Stimulated activated CD8-positive, alpha-beta memory T cell treated with anti-CD3 and anti-CD28 coated beads, Interleukin-15, amount 100 ng/mL, for 48 hours (primary cell): ENCODE data around the gene APOL3.
"Not testable (repeated sequence)": the region's sequence is repeated elsewhere in the genome, so short reads cannot be mapped to it uniquely, and the experiment has no call there.

Experiments
- DNase-seq, 2 donors: peaks; one replicate each; pipeline ENCODE4 v3.0.0-alpha.2; 2020; ENCODE audit warnings: low read depth in 2 of 2

APOL3 gene

GRCh38 chr22:36161793-36162126, 1.2 kb upstream of the APOL3 start:
- DNase-seq: not testable (repeated sequence)

DNA sequence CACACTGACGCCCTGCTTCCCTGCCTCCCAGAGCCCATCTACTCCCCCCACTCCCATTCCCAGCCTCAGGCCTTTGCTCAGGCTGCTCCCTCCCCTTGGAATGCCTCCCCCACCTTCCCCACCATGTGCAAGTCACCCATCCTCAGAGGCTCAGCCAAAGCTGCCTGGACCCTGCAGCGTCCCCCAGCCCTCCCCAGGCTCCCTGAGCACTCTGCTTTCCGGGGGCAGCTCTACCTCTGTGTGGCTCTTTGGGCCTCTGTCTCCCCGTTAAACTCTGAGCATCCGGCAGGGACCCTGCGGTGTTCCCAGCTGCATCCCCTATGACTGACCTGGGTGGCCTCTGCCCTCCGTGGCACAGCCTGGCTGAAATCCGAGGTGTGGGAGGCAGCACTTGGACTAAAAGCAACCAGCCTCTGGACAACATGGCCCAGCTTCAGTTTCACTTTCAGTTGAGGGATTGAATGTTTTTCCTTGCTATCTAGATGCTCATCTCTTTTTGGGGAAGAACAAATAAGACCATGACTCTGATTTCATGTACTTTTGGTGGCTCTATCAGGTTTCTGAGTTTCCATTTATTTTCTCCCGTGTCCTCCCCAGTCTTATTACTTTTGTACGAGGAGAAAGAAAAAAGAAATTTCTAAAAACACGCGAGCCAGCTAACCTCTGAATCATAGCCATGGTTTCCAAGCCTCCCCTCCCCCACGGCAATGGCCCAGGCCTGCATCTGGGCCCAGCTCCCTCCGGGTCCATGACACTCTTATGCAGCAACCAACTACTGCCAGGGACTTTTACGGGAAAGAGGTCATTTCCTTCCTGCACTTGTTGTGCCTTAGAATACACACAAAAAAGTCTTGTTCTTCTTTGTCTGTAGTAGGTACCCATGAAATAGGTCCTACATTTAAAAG, 3.8 kb downstream of the APOL3 start:
- peak; percentile 55 to 58 for DNase-seq

- DNase-seq: no peak
These were observed 4.4 kb downstream of the APOL3 start for GRCh38 chr22:36156119-36156514.

DNA sequence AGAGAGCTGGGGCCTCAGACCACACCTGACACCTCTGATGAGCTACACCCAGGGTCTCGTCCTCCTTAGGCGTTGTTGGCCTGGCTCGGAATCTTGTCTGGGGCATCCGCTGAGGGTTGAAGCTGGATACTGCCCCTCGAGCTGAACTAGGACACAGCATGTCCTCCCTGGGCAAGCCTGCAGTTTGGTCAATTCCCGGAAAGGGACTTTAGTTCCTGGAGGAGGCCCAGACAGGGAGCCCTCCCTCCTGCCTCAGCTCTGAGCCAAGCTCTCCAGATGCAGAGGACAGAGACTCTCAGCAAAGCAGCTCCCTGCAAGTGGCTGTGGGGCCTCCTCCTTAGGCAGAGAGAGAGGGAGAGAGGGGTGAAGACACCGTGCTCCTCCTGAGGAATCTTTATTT, 4.9 kb downstream of the APOL3 start:
- DNase-seq: no peak

- no peak for DNase-seq
These were observed 6.1 kb downstream of the APOL3 start for GRCh38 chr22:36154423-36154945.

- DNase-seq: no peak
These were observed 6.8 kb downstream of the APOL3 start for GRCh38 chr22:36153501-36154422.

DNA sequence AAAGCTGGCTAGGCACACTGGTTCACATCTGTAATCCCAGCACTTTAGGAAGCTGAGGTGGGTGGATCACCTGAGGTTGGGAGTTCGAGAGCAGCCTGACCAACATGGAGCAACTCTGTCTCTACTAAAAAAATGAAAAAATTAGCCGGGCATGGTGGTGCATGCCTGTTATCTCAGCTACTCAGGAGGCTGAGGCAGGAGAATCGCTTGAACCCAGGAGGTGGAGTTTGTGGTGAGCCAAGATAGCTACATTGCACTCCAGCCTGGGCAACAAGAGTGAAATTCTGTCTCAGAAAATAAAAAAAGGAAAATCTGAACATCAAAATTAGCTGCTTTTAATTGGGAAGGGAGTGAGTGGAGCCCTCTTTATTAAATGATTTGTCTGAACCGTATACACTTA, 7.7 kb downstream of the APOL3 start:
- not testable (repeated sequence) for DNase-seq

DNA sequence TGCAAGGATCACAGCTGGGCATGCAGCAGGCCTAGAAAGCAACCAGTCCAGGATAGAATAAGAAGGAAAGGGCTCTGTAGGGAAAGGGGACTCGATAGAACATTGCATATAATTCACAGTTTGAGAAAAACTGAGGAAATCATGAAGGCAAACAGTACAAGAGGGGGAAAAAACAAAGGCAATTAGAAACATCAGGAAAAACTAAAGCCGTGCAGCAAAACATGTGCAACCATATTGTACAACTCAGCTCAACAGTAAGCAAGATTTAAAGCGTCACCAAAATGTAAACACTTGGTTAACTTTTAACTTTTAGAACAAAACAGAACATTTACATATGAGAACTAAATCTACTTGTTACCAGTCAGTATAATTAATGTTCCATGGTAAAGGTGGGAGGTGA, 8.5 kb downstream of the APOL3 start:
- no peak for DNase-seq

- no peak for DNase-seq
These were observed 9.5 kb downstream of the APOL3 start for GRCh38 chr22:36151006-36151595.

- DNase-seq: no peak
These were observed 11.1 kb downstream of the APOL3 start for GRCh38 chr22:36149441-36149840.

DNA sequence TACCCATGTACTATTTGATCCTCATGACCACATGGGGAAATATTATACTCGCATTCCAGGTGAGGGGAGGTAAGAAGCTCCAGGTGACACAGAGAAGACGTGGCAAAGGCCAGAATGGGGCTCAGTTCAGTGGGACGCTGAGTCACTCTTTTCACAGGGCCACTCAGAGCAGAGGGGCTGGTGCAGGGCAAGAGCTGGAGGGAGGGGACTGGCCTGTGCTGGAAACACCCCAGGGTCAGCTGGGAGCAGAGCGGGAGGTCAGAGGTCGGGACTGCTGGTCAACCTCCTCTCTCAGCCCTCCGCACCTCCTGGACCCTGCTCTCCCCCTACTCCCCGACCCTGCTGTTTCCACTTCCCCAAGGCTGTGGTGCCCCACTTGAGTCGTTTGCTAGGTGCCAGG, 12.1 kb downstream of the APOL3 start:
- DNase-seq: no peak

DNA sequence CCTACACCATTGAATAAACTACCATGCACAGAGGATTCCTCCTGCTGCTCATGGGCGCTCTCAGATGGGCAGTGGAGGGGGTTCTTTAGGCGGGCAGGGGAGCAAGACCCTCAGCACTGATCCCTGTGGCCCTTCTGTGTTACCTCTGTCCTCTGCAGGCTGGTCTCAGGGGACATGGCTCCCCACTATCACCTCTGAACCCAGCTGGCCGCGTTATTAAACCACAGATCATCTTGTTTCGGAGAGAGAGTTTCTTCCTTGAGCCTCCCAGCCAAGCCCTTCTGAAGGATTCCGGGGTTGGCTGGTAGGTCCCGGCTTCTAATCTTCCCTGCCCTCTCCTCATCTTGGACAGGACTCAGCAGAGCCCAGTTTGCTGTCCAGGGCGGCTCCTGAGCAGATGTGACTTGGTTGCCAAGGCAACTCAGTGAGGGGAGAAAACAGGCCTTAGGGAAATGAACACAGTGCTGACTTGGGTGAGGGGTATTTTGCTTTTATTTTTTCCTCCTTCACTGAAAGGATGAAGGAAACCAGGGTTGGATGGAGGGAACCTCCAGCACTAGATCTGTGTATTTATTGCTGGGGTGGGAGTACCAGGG, 13.3 kb downstream of the APOL3 start:
- DNase-seq: no peak

GRCh38 chr22:36145881-36146280, 14.7 kb downstream of the APOL3 start:
- no peak for DNase-seq

GRCh38 chr22:36144886-36145541, 15.5 kb downstream of the APOL3 start:
- no peak for DNase-seq

- no peak for DNase-seq
These were observed 16.6 kb downstream of the APOL3 start for GRCh38 chr22:36143956-36144355.

DNA sequence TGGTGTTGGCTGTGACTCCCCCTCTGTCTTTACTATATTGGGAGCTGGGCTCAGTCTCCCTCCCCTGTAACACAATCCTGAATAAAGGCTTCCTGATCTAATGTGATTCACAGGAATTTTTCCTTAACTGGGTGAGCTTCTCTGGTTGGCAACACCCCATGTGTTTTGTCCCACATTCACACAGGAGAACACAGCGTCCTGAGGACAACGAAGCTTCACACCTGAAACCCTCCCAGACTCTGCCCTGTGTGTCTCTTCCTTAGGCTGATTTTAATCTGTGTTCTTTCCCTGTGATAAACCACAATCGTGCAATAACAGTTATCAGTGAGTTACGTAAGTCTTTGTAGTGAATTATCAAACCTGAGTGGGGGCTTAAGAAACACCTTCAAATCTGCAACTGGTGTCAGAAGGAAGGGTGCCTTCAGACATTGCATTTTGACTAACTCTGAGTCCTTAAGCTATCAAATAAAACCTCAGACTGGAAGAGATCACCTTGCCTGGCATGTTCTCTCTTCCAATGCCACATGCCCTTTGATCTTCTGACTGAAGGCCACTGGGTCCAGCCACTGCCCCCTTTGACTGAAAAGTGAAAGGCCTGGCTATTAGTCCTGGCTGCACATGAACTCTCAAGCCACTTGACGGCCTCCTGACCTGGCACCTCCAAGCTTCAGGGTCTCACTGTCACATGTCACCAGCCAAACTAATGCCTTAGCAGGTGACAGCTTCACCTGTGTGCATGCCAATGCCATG, 17.3 kb downstream of the APOL3 start:
- no peak for DNase-seq

DNA sequence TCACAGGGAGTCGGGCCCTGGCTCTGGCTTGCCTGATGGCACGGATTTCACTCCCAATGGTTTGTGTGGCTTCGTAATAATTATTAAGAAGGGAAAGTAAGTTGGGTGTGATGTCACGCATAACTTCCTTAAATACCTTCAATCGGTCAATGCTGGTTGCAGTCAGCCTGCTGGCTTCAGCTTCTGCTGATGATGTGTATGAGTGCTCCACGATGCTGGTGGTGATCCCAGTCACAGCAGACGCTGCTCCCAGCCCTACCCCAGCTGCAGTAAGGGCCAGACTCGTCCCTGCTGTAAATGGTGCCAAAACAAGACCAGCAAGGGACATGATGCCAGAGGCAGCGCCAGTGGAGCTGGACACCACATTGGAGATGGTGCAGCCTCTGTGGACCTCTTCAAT, 19.1 kb downstream of the APOL3 start:
- no peak for DNase-seq

DNA sequence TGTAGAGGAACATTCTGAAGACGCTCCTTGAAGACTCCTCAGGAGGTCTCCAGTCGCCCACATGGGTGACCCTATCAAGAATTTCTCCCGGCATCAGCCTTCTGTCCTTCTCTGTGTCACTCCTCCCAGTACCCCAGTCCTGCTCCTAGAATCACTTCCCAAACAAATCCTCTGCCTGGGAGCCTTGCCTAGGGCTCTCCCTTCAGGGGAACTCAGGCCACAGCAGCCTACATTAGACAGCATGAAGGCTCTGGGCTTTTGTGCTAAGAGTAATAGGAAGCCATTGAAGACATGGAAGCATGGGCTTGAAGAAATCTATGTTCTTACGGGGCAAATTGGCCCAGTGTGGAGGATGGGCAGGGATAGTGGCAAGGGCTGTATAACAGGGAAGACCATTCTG, 21.8 kb downstream of the APOL3 start:
- DNase-seq: not testable (repeated sequence)

- DNase-seq: no peak
These were observed 23.6 kb downstream of the APOL3 start for GRCh38 chr22:36136988-36137387.

- no peak for DNase-seq
These were observed 24.1 kb downstream of the APOL3 start for GRCh38 chr22:36136475-36136874.
